ENCODE results near the gene LETM1. TPM values are rescaled to one million over a fixed set of nuclear protein-coding genes. Genes with fewer than 3 reads are reported as not detected.

Gene LETM1
- total and polyA plus RNA-seq, 2 of the 13 experiments (the other 11 are each of a cell fraction or from before 2014, with no cell fraction given): 9.7 to 41.6 TPM

DNA sequence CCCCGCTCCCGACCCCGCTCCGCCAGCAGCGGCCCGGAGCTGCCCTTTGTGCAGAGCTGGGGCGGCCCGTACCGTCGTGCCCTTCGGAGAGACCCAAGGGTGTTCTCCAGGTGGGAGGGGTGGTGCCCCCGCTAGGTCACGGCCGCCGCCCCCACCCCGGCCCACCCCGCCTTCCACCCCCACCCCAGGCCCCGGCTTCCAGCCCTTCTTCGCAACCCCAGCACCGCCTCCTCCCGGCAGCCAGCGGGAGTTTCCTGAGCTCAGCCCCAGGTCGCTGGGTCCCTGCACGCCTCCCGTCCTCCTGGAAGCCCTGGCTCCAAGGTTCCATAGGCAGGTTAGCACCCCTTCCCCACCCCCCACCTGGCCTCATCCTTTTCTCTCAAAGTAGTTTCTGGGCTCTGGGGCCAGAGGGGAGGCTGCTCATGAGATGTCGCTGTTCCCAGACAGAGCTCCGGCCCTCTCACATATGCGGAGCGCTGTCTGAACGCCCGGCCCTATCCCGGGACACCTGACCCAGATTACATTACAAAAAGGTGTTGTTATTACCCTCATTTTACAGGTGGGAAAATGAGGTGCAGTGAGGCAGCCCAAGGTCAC, 88.1 kb downstream of the LETM1 start (continued):
- TF ChIP-seq, protein P1, sequence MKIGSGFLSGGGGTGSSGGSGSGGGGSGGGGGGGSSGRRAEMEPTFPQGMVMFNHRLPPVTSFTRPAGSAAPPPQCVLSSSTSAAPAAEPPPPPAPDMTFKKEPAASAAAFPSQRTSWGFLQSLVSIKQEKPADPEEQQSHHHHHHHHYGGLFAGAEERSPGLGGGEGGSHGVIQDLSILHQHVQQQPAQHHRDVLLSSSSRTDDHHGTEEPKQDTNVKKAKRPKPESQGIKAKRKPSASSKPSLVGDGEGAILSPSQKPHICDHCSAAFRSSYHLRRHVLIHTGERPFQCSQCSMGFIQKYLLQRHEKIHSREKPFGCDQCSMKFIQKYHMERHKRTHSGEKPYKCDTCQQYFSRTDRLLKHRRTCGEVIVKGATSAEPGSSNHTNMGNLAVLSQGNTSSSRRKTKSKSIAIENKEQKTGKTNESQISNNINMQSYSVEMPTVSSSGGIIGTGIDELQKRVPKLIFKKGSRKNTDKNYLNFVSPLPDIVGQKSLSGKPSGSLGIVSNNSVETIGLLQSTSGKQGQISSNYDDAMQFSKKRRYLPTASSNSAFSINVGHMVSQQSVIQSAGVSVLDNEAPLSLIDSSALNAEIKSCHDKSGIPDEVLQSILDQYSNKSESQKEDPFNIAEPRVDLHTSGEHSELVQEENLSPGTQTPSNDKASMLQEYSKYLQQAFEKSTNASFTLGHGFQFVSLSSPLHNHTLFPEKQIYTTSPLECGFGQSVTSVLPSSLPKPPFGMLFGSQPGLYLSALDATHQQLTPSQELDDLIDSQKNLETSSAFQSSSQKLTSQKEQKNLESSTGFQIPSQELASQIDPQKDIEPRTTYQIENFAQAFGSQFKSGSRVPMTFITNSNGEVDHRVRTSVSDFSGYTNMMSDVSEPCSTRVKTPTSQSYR (CRISPR knock-in tag; IDR thresholded peaks at IDR 0.05; ENCODE audit: borderline replicate concordance): peak; percentile 57; the same call in 1 of the 2 replicates
- TF ChIP-seq BRCA1 (CRISPR knock-in tag; IDR thresholded peaks at IDR 0.05): no peak
- TF ChIP-seq, protein P2, sequence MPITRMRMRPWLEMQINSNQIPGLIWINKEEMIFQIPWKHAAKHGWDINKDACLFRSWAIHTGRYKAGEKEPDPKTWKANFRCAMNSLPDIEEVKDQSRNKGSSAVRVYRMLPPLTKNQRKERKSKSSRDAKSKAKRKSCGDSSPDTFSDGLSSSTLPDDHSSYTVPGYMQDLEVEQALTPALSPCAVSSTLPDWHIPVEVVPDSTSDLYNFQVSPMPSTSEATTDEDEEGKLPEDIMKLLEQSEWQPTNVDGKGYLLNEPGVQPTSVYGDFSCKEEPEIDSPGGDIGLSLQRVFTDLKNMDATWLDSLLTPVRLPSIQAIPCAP (CRISPR knock-in tag; IDR thresholded peaks at IDR 0.05; ENCODE audit: low read depth): no peak
- no peak for TF ChIP-seq NFRKB (IDR thresholded peaks at IDR 0.05)
- TF ChIP-seq, protein P3, sequence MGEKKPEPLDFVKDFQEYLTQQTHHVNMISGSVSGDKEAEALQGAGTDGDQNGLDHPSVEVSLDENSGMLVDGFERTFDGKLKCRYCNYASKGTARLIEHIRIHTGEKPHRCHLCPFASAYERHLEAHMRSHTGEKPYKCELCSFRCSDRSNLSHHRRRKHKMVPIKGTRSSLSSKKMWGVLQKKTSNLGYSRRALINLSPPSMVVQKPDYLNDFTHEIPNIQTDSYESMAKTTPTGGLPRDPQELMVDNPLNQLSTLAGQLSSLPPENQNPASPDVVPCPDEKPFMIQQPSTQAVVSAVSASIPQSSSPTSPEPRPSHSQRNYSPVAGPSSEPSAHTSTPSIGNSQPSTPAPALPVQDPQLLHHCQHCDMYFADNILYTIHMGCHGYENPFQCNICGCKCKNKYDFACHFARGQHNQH (CRISPR knock-in tag; IDR thresholded peaks at IDR 0.05): no peak; the same call in 1 of the 2 replicates
- TF ChIP-seq ZNF12 (CRISPR knock-in tag; IDR thresholded peaks at IDR 0.05): no peak
- no peak for TF ChIP-seq TEAD3 (CRISPR knock-in tag; optimal IDR thresholded peaks at IDR 0.05; ENCODE audit: borderline replicate concordance)
- peak; percentile 36; the same call in 1 of the 2 replicates for TF ChIP-seq RXRB (CRISPR knock-in tag; IDR thresholded peaks at IDR 0.05; ENCODE audit: borderline replicate concordance)
- no peak for TF ChIP-seq HOXD1 (CRISPR knock-in tag; IDR thresholded peaks at IDR 0.05)
- TF ChIP-seq ZNF776 (CRISPR knock-in tag; IDR thresholded peaks at IDR 0.05): no peak
- TF ChIP-seq, protein P4, sequence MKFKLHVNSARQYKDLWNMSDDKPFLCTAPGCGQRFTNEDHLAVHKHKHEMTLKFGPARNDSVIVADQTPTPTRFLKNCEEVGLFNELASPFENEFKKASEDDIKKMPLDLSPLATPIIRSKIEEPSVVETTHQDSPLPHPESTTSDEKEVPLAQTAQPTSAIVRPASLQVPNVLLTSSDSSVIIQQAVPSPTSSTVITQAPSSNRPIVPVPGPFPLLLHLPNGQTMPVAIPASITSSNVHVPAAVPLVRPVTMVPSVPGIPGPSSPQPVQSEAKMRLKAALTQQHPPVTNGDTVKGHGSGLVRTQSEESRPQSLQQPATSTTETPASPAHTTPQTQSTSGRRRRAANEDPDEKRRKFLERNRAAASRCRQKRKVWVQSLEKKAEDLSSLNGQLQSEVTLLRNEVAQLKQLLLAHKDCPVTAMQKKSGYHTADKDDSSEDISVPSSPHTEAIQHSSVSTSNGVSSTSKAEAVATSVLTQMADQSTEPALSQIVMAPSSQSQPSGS (CRISPR knock-in tag; IDR thresholded peaks at IDR 0.05): no peak
- peak; percentile 85 for TF ChIP-seq AKAP8 (CRISPR knock-in tag; IDR thresholded peaks at IDR 0.05)
- no peak for TF ChIP-seq ZNF24 (IDR thresholded peaks at IDR 0.05)
- no peak for TF ChIP-seq TBX2 (CRISPR knock-in tag; IDR thresholded peaks at IDR 0.05; ENCODE audit: borderline replicate concordance)
- 0 out of 2 replicates have a peak, but pooled peaks have one; percentile 1 for TF ChIP-seq ZFY (CRISPR knock-in tag; IDR thresholded peaks at IDR 0.05)
- TF ChIP-seq IKZF4 (CRISPR knock-in tag; IDR thresholded peaks at IDR 0.05; ENCODE audit: borderline replicate concordance, low read depth, not compliant biosample characterization): no peak
